Measurements from ENCODE around the gene ACAP3. TPM values are rescaled to one million over a fixed set of nuclear protein-coding genes. Genes with fewer than 3 reads are reported as not detected.

The ACAP3 gene
- total RNA-seq, 3 donors from 2014 or later, result 19.7 to 33.4 (median 26.9) TPM

GRCh38 chr1:1299686-1300351, 7.9 kb downstream of the ACAP3 start:
- intact Hi-C loops (cut with DNase I; ENCODE audit: low total_unique reads), result no loop called here
- Histone ChIP-seq H3K9me3 (no peaks in the 10 kb centered on the region), H3K27me3 (no peaks in the 10 kb centered on the region), H3K4me1 (peaks cover 0 to 5% of the 10 kb centered on the region in 2 donors), H3K4me3 (no peak overlapping the region), H3K36me3 (no peaks in the 10 kb centered on the region), H3K27ac (no peak overlapping the region)
- no peak for DNase-seq (ENCODE audit: low spot score in 2 of 2)
- no peak for TF ChIP-seq CTCF (IDR thresholded peaks at IDR 0.05)

GRCh38 chr1:1298861-1299685, 8.7 kb downstream of the ACAP3 start:
- no peak overlapping the region for H3K4me3 ChIP-seq
- no peak for DNase-seq (ENCODE audit: low spot score in 2 of 2)
- H3K36me3 ChIP-seq, result no peaks in the 10 kb centered on the region
- no peak overlapping the region for H3K27ac ChIP-seq
- no peaks in the 10 kb centered on the region for H3K9me3 ChIP-seq
- intact Hi-C loops (cut with DNase I; ENCODE audit: low total_unique reads), result no loop called here
- no peak for TF ChIP-seq POLR2AphosphoS5 (IDR thresholded peaks at IDR 0.05)
- TF ChIP-seq CTCF (IDR thresholded peaks at IDR 0.05), result no peak
- no peak for TF ChIP-seq POLR2A (IDR thresholded peaks at IDR 0.05)
- H3K4me1 ChIP-seq, result no peaks in the 10 kb centered on the region
- no peaks in the 10 kb centered on the region for H3K27me3 ChIP-seq

DNA sequence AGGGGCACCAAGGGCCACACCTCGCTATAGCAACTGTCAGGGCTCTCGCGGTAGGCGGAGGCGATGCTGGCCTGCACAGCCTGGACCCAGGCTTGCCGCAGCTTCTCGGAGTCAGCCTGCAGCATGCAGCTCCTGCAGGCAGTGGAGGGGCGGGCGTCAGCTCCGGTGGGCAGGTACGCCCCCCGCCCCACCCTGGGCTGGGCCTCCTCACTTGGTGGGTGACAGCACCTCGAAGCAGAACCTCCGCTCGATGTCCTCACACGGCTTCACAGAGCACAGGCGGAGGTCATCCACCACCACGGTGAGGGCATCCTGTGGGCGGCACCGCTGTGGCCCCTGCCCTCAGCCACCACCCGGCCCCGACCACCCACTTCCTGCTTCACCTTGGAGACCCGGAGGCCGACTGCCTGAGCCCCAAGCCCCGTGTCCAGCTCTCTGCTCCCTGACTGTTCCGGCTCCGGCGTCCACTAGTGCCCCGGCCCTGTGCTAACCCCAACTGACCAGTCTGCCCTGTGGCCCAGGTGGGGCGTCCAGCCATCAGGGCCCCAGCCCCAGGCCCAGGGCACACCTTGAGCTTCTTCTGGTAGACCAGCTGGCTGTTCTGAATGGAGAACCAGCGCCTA, 9.8 kb downstream of the ACAP3 start:
- intact Hi-C loops (cut with DNase I; ENCODE audit: low total_unique reads), result no loop called here
- TF ChIP-seq POLR2AphosphoS5 (IDR thresholded peaks at IDR 0.05), result no peak
- TF ChIP-seq CTCF (IDR thresholded peaks at IDR 0.05), result no peak
- TF ChIP-seq POLR2A (IDR thresholded peaks at IDR 0.05), result no peak
- DNase-seq (ENCODE audit: low spot score in 2 of 2), result no peak
- H3K27me3 ChIP-seq, result no peaks in the 10 kb centered on the region
- no peaks in the 10 kb centered on the region for H3K9me3 ChIP-seq
- no peak overlapping the region for H3K27ac ChIP-seq
- no peaks in the 10 kb centered on the region for H3K36me3 ChIP-seq
- H3K4me3 ChIP-seq, result no peak overlapping the region
- no peaks in the 10 kb centered on the region for H3K4me1 ChIP-seq

DNA sequence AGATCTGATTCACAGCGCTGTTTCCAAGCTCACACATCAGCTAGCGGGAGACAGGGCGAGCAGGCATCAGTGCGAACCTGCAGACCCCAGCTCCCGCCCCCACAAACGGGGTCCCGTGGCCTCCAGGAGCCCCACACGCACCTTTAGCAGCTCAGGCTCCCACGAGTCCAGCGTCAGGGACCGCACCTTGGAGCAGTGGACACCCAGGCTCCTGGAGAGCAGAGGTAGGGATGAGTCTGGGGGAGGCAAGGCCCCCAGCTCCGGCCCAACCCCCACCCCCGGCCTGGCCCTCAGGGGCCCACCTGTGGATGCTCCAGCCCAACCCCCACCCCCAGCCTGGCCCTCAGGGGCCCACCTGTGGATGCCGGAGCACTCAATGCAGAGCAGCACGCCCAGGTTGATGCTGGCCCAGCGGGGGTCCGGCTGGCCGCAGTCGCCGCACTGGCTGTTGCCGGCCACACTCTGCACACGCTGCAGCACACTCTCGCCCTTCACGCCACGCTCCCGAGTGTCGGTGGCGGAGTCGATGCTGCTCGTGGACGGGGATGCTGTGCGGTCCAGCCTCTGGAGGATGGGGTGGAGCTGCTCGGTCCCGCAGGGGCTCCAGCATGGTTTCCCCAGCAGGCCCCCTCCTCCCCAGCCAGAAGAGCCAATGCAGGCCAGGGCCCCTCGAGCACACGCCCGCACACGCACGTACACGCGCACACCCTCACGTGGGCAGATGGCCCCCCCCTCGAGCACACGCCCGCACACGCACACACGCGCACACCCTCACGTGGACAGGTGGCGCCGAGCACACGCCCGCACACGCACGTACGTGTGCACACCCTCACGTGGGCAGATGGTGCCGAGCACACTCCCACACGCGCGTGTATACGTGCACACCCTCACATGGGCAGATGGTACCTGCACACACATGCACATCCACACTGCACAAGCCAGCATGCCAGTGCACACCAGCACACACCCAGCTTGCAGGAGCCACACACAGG, 11.4 kb downstream of the ACAP3 start:
- no peak for TF ChIP-seq CTCF (IDR thresholded peaks at IDR 0.05)
- no peak for TF ChIP-seq POLR2A (IDR thresholded peaks at IDR 0.05)
- TF ChIP-seq POLR2AphosphoS5 (IDR thresholded peaks at IDR 0.05), result no peak
- H3K36me3 ChIP-seq, result no peaks in the 10 kb centered on the region
- DNase-seq (ENCODE audit: low spot score in 2 of 2), result no peak
- no peak overlapping the region for H3K4me3 ChIP-seq
- H3K27me3 ChIP-seq, result no peaks in the 10 kb centered on the region
- H3K4me1 ChIP-seq, result peaks cover 0 to 3% of the 10 kb centered on the region in 2 donors
- no peaks in the 10 kb centered on the region for H3K9me3 ChIP-seq
- intact Hi-C loops (cut with DNase I; ENCODE audit: low total_unique reads), result no loop called here
- no peak overlapping the region for H3K27ac ChIP-seq

All from breast epithelium (tissue), 4 donors.